ENCODE results near the gene HIP1R.

Gene HIP1R

GRCh38 chr12:122855071-122855829 lies 20.0 kb downstream of the HIP1R start:
- no peak for TF ChIP-seq CTCF (IDR thresholded peaks at IDR 0.05; ENCODE audit: extremely low read depth, insufficient read depth, missing control alignments)
- in situ Hi-C loops (cut with MboI; ENCODE audit: low pct_unique_long_range_greater_than_20kb, low sequenced_read_pairs, unreplicated experiment), result no loop called here
- no peak for DNase-seq (ENCODE audit: low spot score)

- in situ Hi-C loops (cut with MboI; ENCODE audit: low pct_unique_long_range_greater_than_20kb, low sequenced_read_pairs, unreplicated experiment), result no loop called here
- no peak for TF ChIP-seq CTCF (IDR thresholded peaks at IDR 0.05; ENCODE audit: extremely low read depth, insufficient read depth, missing control alignments)
- no peak for DNase-seq (ENCODE audit: low spot score)
Measured at GRCh38 chr12:122855928-122856831, 20.9 kb downstream of the HIP1R start.

- DNase-seq (ENCODE audit: low spot score), result no peak
- TF ChIP-seq CTCF (IDR thresholded peaks at IDR 0.05; ENCODE audit: extremely low read depth, insufficient read depth, missing control alignments), result no peak
- in situ Hi-C loops (cut with MboI; ENCODE audit: low pct_unique_long_range_greater_than_20kb, low sequenced_read_pairs, unreplicated experiment), result no loop called here
Measured at GRCh38 chr12:122856999-122857671, 21.9 kb downstream of the HIP1R start.

GRCh38 chr12:122858171-122858570 lies 22.9 kb downstream of the HIP1R start:
- no peak for DNase-seq (ENCODE audit: low spot score)
- in situ Hi-C loops (cut with MboI; ENCODE audit: low pct_unique_long_range_greater_than_20kb, low sequenced_read_pairs, unreplicated experiment), result no loop called here
- no peak for TF ChIP-seq CTCF (IDR thresholded peaks at IDR 0.05; ENCODE audit: extremely low read depth, insufficient read depth, missing control alignments)

GRCh38 chr12:122858591-122859302 lies 23.5 kb downstream of the HIP1R start:
- TF ChIP-seq CTCF (IDR thresholded peaks at IDR 0.05; ENCODE audit: extremely low read depth, insufficient read depth, missing control alignments), result no peak
- in situ Hi-C loops (cut with MboI; ENCODE audit: low pct_unique_long_range_greater_than_20kb, low sequenced_read_pairs, unreplicated experiment), result no loop called here
- no peak for DNase-seq (ENCODE audit: low spot score)

Measured in GM13977 (cell line).